CD14-positive monocyte (primary cell): ENCODE data around the gene PTPRN2. TPM values are rescaled to one million over a fixed set of nuclear protein-coding genes. Genes with fewer than 3 reads are reported as not detected.

ENCODE experiments used
- DNase-seq, 3 donors: peaks; one replicate each; pipeline ENCODE4 v3.0.0-alpha.2; 2011 to 2022
- H2AFZ ChIP-seq: 2 replicates; pipeline ENCODE4 v1.6.0; 2012; ENCODE audit warnings: mild to moderate bottlenecking, low read depth, low read length, inconsistent platforms; ENCODE audit not compliant: insufficient read depth, poor library complexity, severe bottlenecking
- H3K27ac ChIP-seq, 2 donors: 1 replicate in 1 of 2; 2 replicates in 1 of 2; pipeline ENCODE4 v1.5.1; 2012 to 2013; ENCODE audit warnings: low read length in 2 of 2, control low read depth in 1 of 2, inconsistent platforms in 1 of 2, low read depth in 1 of 2, mild to moderate bottlenecking in 1 of 2
- H3K27me3 ChIP-seq, 2 donors: one replicate each; pipeline versions ENCODE4 v1.6.0 to v1.6.1; 2011 to 2013; ENCODE audit warnings: low read length in 2 of 2; ENCODE audit not compliant: control insufficient read depth in 2 of 2, insufficient read depth in 2 of 2
- H3K36me3 ChIP-seq, 2 donors: replicated peaks in 1 of 2; 1 replicate in 1 of 2; 2 replicates in 1 of 2; pipeline versions ENCODE4 v1.5.1 to v1.6.1; 2012 to 2013; ENCODE audit warnings: low read length in 2 of 2, control low read depth in 1 of 2, inconsistent platforms in 1 of 2, mild to moderate bottlenecking in 1 of 2; ENCODE audit not compliant: insufficient read depth in 2 of 2, control insufficient read depth in 1 of 2
- H3K4me1 ChIP-seq, 2 donors: 1 replicate in 1 of 2; 2 replicates in 1 of 2; pipeline versions ENCODE4 v1.5.1 to v1.6.1; 2012 to 2013; ENCODE audit warnings: low read length in 2 of 2, control low read depth in 1 of 2, inconsistent platforms in 1 of 2, mild to moderate bottlenecking in 1 of 2, moderate library complexity in 1 of 2; ENCODE audit not compliant: insufficient read depth in 2 of 2, control insufficient read depth in 1 of 2
- H3K4me2 ChIP-seq: replicated peaks from 2 replicates; pipeline ENCODE3; 2012; ENCODE audit warnings: low read length, moderate library complexity, mild to moderate bottlenecking; ENCODE audit not compliant: poor library complexity, severe bottlenecking; ENCODE audit errors: extremely low read depth
- H3K4me3 ChIP-seq, 3 experiments: fragments of 200-600 bp in 1 of 3; sonication (generic) in 1 of 3; replicated peaks in 1 of 3; 1 replicate in 2 of 3; 2 replicates in 1 of 3; pipeline ENCODE4 v1.5.1; 2011 to 2013; ENCODE audit warnings: low read length in 3 of 3, mild to moderate bottlenecking in 3 of 3, control low read depth in 2 of 3, low read depth in 2 of 3, inconsistent platforms in 1 of 3, moderate library complexity in 1 of 3
- H3K79me2 ChIP-seq: 2 replicates; pipeline ENCODE4 v1.6.0; 2012; ENCODE audit warnings: mild to moderate bottlenecking, control low read depth, inconsistent platforms, low read length, moderate library complexity; ENCODE audit not compliant: insufficient read depth
- H3K9ac ChIP-seq: 2 replicates; pipeline ENCODE4 v1.6.0; 2017; ENCODE audit warnings: low read length, mild to moderate bottlenecking; ENCODE audit not compliant: insufficient read depth, poor library complexity, severe bottlenecking
- H3K9me3 ChIP-seq, 2 donors: replicated peaks in 1 of 2; 1 replicate in 1 of 2; 2 replicates in 1 of 2; pipeline versions ENCODE4 v1.5.1 to v1.6.1; 2012 to 2013; ENCODE audit warnings: low read length in 2 of 2, control low read depth in 1 of 2; ENCODE audit not compliant: control insufficient read depth in 1 of 2, insufficient read depth in 1 of 2
- H4K20me1 ChIP-seq: 2 replicates; pipeline ENCODE4 v1.6.0; 2012; ENCODE audit warnings: mild to moderate bottlenecking, low read length, control low read depth, moderate library complexity; ENCODE audit not compliant: insufficient read depth
- H3K27ac Mint-ChIP-seq, 7 donors: one replicate each; pipeline ENCODE4 v1.8.0; 2020; ENCODE audit warnings: mild to moderate bottlenecking in 7 of 7, mixed read lengths in 7 of 7, moderate library complexity in 6 of 7, inconsistent platforms in 2 of 7
- H3K27me3 Mint-ChIP-seq, 3 donors: one replicate each; pipeline ENCODE4 v1.8.0; 2021 to 2022; ENCODE audit warnings: low read depth in 3 of 3, mild to moderate bottlenecking in 3 of 3, mixed read lengths in 3 of 3, moderate library complexity in 3 of 3, inconsistent platforms in 1 of 3
- H3K36me3 Mint-ChIP-seq, 2 donors: one replicate each; pipeline ENCODE4 v1.8.0; 2020; ENCODE audit warnings: mixed read lengths in 2 of 2, inconsistent platforms in 1 of 2, mild to moderate bottlenecking in 1 of 2
- H3K4me1 Mint-ChIP-seq: one replicate; pipeline ENCODE4 v1.8.0; 2020; ENCODE audit warnings: mild to moderate bottlenecking, mixed read lengths
- H3K4me3 Mint-ChIP-seq, 2 donors: one replicate each; pipeline ENCODE4 v1.8.0; 2020; ENCODE audit warnings: mild to moderate bottlenecking in 2 of 2, mixed read lengths in 2 of 2, moderate library complexity in 1 of 2
- H3K9me3 Mint-ChIP-seq, 7 donors: one replicate each; pipeline ENCODE4 v1.8.0; 2020 to 2022; ENCODE audit warnings: mixed read lengths in 7 of 7, mild to moderate bottlenecking in 6 of 7, moderate library complexity in 6 of 7, inconsistent platforms in 2 of 7
- WGBS: methylation state at CpG from one replicate; pipeline ENCODE4 v1.1.5; 2013; ENCODE audit warnings: missing lambda C conversion rate; ENCODE audit not compliant: insufficient coverage; 5-methylcytosine and 5-hydroxymethylcytosine counted together
- intact Hi-C, 2 donors: fragments of 100-400 bp; cut with micrococcal nuclease; formaldehyde crosslinking; loops; one replicate each; pipeline versions ENCODE4 v1.15.0 to v1.15.1; 2023
- polyA plus RNA-seq, 3 donors: library from polyadenylated mRNA; depleted of rRNA in 1 of 3; unstranded in 2 of 3; stranded (reverse) in 1 of 3; fragments of 300-500 nt in 2 of 3; fragments of >200 nt in 1 of 3; fragmentation: Illumina TruSeq in 2 of 3; gene quantifications; 1 replicate in 2 of 3; 2 replicates in 1 of 3; pipeline ENCODE4 v1.2.3, GENCODE V29; 2012 to 2021
- TF ChIP-seq, protein P1 (sequence below): fragments of 200-600 bp; IDR thresholded peaks from one replicate; pipeline ENCODE4 v1.8.0; 2022; ENCODE audit warnings: antibody characterized with exemption, mild to moderate bottlenecking

PTPRN2 gene
- polyA plus RNA-seq, 3 donors: 0.25 to 1.4 (median 0.97) TPM

DNA sequence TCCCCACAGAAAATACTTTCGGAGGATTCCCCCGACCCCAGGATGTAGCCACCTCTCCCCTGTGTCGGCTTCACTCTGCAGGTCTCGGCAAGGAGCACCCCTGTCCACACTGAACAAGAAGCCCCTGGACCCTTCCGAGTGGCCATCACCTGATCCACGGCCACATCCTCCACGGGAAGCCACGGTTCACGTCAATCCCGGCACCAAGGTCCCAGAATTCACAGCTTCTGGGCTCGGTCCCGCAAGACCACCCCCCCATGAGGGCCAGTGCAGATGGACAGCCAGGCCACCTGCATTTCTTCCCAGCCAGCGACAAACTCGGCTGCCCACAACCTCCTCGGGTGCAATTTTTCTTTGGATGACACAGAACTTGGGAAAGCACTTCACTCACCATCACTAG is 199.6 kb downstream of the PTPRN2 start:
- Histone ChIP-seq H3K4me3 (no peak overlapping the region), H3K36me3 (no peaks in the 10 kb centered on the region), H3K79me2 (no peaks in the 10 kb centered on the region), H3K9me3 (no peaks in the 10 kb centered on the region), H2AFZ (no peak overlapping the region), H3K27me3 (no peaks in the 10 kb centered on the region), H3K4me2 (no peak overlapping the region), H3K9ac (no peak overlapping the region), H3K27ac (no peak overlapping the region), H3K4me1 (no peaks in the 10 kb centered on the region), H4K20me1 (no peaks in the 10 kb centered on the region)
- no peak for DNase-seq
- intact Hi-C loops: no loop called here
- Mint-ChIP-seq H3K4me1 (no peaks in the 10 kb centered on the region), H3K9me3 (peaks cover 0 to 3% (median 2%) of the 10 kb centered on the region in 7 donors), H3K27me3 (peaks cover 0 to 4% (median 4%) of the 10 kb centered on the region in 3 donors), H3K36me3 (no peaks in the 10 kb centered on the region), H3K4me3 (no peak overlapping the region), H3K27ac (no peak overlapping the region)
- WGBS: 89% methylated on average over 12 of the region's 15 CpGs
- TF ChIP-seq, protein P1, sequence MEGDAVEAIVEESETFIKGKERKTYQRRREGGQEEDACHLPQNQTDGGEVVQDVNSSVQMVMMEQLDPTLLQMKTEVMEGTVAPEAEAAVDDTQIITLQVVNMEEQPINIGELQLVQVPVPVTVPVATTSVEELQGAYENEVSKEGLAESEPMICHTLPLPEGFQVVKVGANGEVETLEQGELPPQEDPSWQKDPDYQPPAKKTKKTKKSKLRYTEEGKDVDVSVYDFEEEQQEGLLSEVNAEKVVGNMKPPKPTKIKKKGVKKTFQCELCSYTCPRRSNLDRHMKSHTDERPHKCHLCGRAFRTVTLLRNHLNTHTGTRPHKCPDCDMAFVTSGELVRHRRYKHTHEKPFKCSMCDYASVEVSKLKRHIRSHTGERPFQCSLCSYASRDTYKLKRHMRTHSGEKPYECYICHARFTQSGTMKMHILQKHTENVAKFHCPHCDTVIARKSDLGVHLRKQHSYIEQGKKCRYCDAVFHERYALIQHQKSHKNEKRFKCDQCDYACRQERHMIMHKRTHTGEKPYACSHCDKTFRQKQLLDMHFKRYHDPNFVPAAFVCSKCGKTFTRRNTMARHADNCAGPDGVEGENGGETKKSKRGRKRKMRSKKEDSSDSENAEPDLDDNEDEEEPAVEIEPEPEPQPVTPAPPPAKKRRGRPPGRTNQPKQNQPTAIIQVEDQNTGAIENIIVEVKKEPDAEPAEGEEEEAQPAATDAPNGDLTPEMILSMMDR: no peak

GRCh38 chr7:158387546-158387891 is 200.1 kb downstream of the PTPRN2 start:
- Histone ChIP-seq H3K4me3 (no peak overlapping the region), H3K9ac (no peak overlapping the region), H3K27me3 (no peaks in the 10 kb centered on the region), H3K4me1 (no peaks in the 10 kb centered on the region), H3K79me2 (no peaks in the 10 kb centered on the region), H3K9me3 (no peaks in the 10 kb centered on the region), H2AFZ (no peak overlapping the region), H3K27ac (no peak overlapping the region), H3K4me2 (no peak overlapping the region), H4K20me1 (no peaks in the 10 kb centered on the region), H3K36me3 (no peaks in the 10 kb centered on the region)
- Mint-ChIP-seq H3K36me3 (no peaks in the 10 kb centered on the region), H3K27me3 (peaks cover 0 to 4% (median 4%) of the 10 kb centered on the region in 3 donors), H3K4me1 (no peaks in the 10 kb centered on the region), H3K4me3 (no peak overlapping the region), H3K27ac (no peak overlapping the region), H3K9me3 (peaks cover 0 to 3% (median 2%) of the 10 kb centered on the region in 7 donors)
- intact Hi-C loops: no loop called here
- TF ChIP-seq, protein P1: no peak
- WGBS: 86% methylated on average over 12 of the region's 12 CpGs
- no peak for DNase-seq
